Stimulated activated naive B cell treated with anti-CD40 and anti-IgM and Interleukin-4, amounts not matched to agents 10 μg/mL and 1 μg/mL and 100 μg/mL, for 72 hours (primary cell): ENCODE measurements around the gene TICRR.

Source experiments
- ATAC-seq, 2 donors: fragments of 150-1000 bp; cut with Tn5 transposase; replicated peaks; 2 replicates each; pipeline ENCODE4 v1.10.0; 2021; ENCODE audit warnings: moderate library complexity in 1 of 2
- DNase-seq: peaks from one replicate; pipeline ENCODE4 v3.0.0; 2021
- H3K27ac Mint-ChIP-seq: one replicate; pipeline ENCODE4 v1.8.0; 2022; ENCODE audit warnings: mild to moderate bottlenecking, mixed read lengths
- H3K27me3 Mint-ChIP-seq, 2 donors: one replicate each; pipeline ENCODE4 v1.8.0; 2022; ENCODE audit warnings: mixed read lengths in 2 of 2
- H3K36me3 Mint-ChIP-seq, 2 donors: one replicate each; pipeline ENCODE4 v1.8.0; 2022; ENCODE audit warnings: mixed read lengths in 2 of 2, mild to moderate bottlenecking in 1 of 2
- H3K4me1 Mint-ChIP-seq, 2 donors: one replicate each; pipeline ENCODE4 v1.8.0; 2022; ENCODE audit warnings: mixed read lengths in 2 of 2, mild to moderate bottlenecking in 1 of 2
- H3K4me3 Mint-ChIP-seq, 2 donors: one replicate each; pipeline ENCODE4 v1.8.0; 2022; ENCODE audit warnings: mild to moderate bottlenecking in 2 of 2, mixed read lengths in 2 of 2, moderate library complexity in 1 of 2
- H3K9me3 Mint-ChIP-seq, 2 donors: one replicate each; pipeline ENCODE4 v1.8.0; 2022; ENCODE audit warnings: mixed read lengths in 2 of 2, mild to moderate bottlenecking in 1 of 2

Gene TICRR

DNA sequence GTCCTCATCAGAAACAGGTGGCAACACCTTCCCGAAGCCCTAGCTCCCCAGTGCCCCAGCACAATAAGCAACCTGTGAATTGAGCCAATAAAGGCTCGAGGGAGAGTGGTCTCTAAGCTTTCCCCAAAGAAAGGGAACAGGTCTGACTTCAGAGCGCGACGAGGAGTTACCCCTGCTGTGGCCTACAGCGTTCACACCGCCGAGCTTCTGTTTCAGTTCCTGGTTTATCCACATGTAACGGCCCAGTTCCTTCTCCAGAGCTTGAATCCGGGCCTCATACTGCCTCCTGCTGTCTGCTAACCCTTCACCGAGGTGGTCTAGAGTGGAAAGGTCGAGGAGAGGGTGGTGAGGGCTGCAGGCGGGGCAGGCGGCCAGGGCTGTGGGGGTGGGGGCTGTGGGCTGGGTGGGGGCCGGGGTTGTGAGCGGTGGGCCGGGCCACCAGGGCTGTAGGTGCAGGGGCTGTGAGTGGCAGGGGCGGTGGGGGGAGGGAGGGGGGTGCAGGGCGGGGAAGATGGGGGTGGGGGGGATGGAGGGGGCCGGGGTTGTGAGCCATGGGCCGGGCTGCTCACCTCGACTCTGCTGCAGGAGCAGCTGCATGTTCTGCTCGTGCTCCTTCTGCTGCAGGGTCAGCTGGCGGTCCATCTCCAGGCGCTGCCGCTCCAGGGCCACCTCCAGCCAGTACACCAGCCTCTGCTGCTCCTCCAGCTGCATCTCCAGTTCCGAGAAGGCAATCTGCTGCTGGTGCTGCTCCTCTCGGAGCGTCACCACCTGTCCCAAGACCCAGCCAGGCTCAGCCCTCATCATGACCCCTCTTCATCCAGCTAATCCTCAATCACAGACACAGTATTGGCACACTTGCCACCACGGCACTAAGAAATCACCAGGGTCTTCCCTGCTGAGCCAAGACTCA, 53.8 kb downstream of the TICRR start:
- ATAC-seq (peak; percentile 35 to 44), DNase-seq (no peak)
- Mint-ChIP-seq H3K36me3 (peaks cover 14 to 19% of the 10 kb centered on the region in 2 donors), H3K27me3 (no peaks in the 10 kb centered on the region), H3K4me3 (peak overlapping the region in 1 of 2 donors; percentile 23), H3K9me3 (no peaks in the 10 kb centered on the region), H3K4me1 (peaks cover 5 to 16% of the 10 kb centered on the region in 2 donors), H3K27ac (no peak overlapping the region)

DNA sequence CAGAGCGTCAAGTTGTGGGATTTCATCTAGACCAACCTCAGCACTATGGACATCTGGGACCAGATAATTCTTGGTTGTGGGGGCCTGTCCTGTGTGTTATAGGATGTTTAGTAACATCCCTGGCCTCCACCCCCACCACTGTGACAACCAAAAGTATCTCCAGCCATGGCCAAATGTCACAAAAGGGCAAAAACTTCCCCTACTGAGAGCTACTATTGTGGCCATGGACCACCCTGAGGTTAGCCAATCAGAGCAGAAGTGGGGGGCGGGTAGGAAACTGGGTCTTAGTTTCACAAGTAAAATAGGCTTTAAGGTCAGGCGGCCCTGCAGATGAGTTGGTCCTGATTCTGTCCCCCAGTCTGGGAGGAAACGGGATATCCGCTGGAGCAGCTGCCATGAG, 54.6 kb downstream of the TICRR start:
- DNase-seq (no peak), ATAC-seq (peak; percentile 52 to 71)
- Mint-ChIP-seq H3K4me1 (peaks cover 5 to 16% of the 10 kb centered on the region in 2 donors), H3K27me3 (no peaks in the 10 kb centered on the region), H3K4me3 (peak overlapping the region in 1 of 2 donors; percentile 8), H3K9me3 (no peaks in the 10 kb centered on the region), H3K36me3 (peaks cover 13 to 14% of the 10 kb centered on the region in 2 donors), H3K27ac (no peak overlapping the region)

DNA sequence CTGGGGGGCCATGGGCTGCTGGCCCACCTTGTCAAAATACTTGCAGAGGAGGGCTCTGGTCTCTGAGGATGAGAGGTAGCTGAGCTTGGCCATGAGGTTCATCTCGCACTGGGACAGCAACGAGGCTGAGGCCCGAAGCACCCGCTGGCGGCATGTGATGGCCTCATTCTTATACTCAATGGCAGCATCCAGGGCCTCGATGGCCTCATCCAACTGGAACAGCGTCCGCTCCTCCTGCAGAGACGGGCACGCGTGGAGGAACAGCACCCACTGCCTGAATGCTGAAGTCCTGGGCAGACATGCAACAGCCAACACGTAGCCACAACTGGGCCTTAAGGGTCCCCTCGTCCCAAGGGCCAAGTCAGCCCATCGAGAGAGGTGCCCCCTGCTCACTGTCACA, 55.0 kb downstream of the TICRR start:
- Mint-ChIP-seq H3K36me3 (peaks cover 8 to 12% of the 10 kb centered on the region in 2 donors), H3K4me3 (no peak overlapping the region), H3K4me1 (peaks cover 5 to 16% of the 10 kb centered on the region in 2 donors), H3K27me3 (peaks cover 1 to 2% of the 10 kb centered on the region in 2 donors), H3K9me3 (peaks cover 0 to 1% of the 10 kb centered on the region in 2 donors), H3K27ac (no peak overlapping the region)
- DNase-seq (no peak), ATAC-seq (no peak)

DNA sequence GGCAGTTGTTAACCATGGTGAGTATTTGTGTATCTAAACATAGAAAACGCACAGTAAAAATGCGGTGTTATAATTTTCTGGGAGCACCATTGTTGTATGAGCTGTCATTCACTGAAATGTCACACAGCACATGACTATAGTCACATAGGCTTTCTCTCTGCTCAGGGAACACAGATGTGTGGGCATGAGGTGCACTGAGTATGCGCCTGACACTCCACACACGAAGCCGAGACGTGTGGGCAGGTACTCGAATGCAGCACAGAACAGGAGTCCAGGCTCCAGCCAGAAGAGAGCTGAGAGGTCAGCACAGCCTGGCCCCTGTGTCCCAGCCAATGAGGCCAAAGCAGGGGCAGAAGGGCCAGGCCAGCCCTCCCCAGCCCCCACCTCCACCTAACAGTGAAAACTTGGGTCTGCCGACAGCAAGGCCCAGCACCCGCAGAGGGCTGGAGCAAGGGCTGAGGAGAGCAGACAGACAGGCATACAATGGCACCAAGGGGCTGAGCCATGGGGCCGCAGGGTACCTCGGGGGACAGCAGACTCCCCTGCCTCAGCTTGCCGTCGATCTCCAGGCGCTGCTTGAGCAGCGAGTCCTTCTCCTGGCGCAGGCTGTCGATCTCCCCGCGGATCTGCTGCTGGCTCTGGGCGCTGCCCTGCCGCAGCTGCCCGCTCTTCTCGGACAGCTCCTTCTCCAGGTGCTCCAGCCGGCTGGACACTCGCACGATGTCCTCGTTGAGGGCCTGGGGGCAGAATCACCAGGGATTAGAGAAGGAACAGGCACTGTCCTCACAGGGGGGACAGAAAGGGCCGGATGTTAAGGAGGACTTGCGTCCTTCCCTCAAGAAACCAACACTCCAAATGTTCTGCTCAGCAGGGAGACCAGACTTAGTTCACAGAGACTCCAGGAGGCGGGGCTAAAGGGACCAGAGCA, 56.0 kb downstream of the TICRR start:
- ATAC-seq, result no peak
- H3K4me1 Mint-ChIP-seq, result peaks cover 5 to 16% of the 10 kb centered on the region in 2 donors

DNA sequence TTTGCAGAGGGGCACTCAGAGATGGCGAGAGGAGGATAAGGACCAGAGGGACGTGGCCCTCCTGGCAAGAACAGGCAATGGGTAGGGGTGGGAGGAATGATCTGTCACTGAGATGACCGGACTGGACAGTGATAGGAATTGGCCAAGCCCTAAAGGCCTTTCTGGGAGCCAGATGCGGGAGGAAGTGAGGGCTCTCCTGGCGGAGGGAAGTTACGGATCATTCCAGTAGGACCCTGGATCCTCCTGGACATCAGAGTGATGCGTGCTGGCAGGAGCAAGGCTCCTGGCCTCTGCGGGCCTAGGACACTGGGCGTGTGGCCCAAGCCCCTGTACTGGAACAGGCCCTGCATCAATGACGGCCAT, 56.6 kb downstream of the TICRR start:
- Mint-ChIP-seq H3K4me3 (no peak overlapping the region), H3K36me3 (peaks cover 6 to 12% of the 10 kb centered on the region in 2 donors)
- no peak for ATAC-seq

More for the DNA sequence above, 56.0 kb downstream of the TICRR start:
- peaks cover 3 to 5% of the 10 kb centered on the region in 2 donors for H3K27me3 Mint-ChIP-seq
- DNase-seq, result no peak
- no peak overlapping the region for H3K27ac Mint-ChIP-seq
- H3K36me3 Mint-ChIP-seq, result peaks cover 6 to 12% of the 10 kb centered on the region in 2 donors
- no peak overlapping the region for H3K4me3 Mint-ChIP-seq
- H3K9me3 Mint-ChIP-seq, result peaks cover 1 to 3% of the 10 kb centered on the region in 2 donors

DNA sequence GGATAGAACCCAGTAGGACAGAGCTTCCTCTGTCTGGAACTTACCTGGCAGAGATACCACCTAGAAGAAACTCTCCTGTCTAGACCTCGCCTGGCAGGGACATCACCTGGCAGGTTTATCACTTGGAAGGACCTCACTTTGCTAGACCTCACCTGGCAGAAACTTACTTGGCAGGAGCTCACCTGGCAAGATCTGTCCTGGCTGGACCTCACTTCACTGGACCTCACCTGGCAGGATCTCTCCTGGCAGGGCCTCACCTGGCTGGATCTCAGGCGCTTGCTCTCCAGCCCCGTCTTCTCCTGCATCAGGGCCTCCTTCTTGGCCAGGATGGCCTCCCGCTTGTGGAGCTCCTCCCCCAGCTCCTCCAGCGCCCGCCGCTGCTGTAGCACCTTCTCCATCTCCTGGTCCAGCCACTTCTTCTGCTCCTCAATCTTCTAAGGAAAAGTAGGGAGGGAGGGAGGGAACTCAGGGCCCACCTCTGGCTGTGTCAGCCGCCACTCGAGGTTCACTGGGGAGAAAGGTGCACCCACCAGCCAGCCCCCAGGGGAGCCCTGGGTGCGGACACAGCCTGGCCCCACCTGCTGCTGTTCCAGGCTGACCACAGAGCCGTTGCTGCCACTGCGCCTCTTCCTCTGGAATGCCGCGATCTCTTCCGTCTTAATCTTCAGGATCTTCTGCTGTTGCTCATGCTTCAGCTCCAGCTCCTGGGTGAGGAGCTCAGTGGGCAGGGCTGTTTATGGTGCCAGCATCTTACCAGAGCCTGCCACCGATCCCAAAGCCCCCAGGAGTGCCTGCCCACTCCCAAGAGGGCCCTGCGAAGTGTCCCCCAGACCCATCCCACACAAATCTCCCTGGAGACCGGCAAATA, 57.5 kb downstream of the TICRR start:
- Mint-ChIP-seq H3K4me1 (peaks cover 5 to 16% of the 10 kb centered on the region in 2 donors), H3K27ac (no peak overlapping the region), H3K36me3 (peaks cover 6 to 12% of the 10 kb centered on the region in 2 donors), H3K4me3 (no peak overlapping the region), H3K9me3 (peaks cover 1 to 3% of the 10 kb centered on the region in 2 donors), H3K27me3 (peaks cover 3 to 5% of the 10 kb centered on the region in 2 donors)
- DNase-seq, result no peak
- no peak for ATAC-seq

More for the DNA sequence above, 56.6 kb downstream of the TICRR start:
- Mint-ChIP-seq H3K27ac (no peak overlapping the region), H3K9me3 (peaks cover 1 to 3% of the 10 kb centered on the region in 2 donors), H3K4me1 (peaks cover 5 to 16% of the 10 kb centered on the region in 2 donors), H3K27me3 (peaks cover 3 to 5% of the 10 kb centered on the region in 2 donors)
- DNase-seq, result no peak

DNA sequence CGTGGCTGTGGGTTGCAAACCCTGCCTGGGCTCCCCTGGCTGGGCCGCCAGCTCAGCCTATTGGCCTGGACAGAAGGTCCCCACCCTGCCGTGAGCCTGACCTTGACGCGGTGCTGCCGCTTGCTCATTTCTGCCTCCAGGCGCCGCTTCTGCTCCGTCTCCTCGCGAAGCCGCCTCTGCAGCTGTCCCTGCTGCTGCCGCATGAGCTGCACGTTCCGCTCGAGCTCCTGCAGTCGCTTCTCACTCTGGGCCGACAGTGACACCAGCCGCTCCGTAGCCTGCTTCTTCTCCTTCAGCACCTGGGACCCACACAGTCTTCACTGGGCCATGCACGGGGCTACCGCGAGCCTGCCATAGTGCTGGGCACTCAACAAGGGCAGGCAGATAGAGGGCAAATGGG, 58.3 kb downstream of the TICRR start:
- peaks cover 6 to 9% of the 10 kb centered on the region in 2 donors for H3K36me3 Mint-ChIP-seq

DNA sequence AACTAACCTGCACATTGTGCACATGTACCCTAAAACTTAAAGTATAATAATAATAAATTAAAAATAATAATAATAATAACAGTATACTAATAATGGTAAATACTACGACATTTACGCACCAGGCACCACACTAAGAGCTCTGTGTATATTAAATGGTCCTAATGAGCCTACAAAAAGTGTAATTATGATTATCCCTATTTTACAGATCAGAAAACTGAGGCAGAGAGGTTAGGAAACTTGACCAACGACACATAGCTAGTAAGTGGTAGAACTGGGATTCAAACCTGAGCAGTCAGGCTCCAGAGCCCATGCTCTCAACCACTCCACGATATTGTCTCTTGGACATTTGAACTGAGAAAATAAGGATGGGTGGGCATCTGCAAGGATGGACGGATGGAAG, 65.0 kb downstream of the TICRR start:
- H3K36me3 Mint-ChIP-seq, result no peaks in the 10 kb centered on the region
- H3K27ac Mint-ChIP-seq, result no peak overlapping the region
- no peak overlapping the region for H3K4me3 Mint-ChIP-seq

More for the DNA sequence above, 58.3 kb downstream of the TICRR start:
- H3K9me3 Mint-ChIP-seq, result peaks cover 1 to 3% of the 10 kb centered on the region in 2 donors
- H3K27ac Mint-ChIP-seq, result no peak overlapping the region
- H3K27me3 Mint-ChIP-seq, result peaks cover 3 to 5% of the 10 kb centered on the region in 2 donors
- DNase-seq (no peak), ATAC-seq (no peak)
- H3K4me3 Mint-ChIP-seq, result no peak overlapping the region
- peaks cover 5 to 16% of the 10 kb centered on the region in 2 donors for H3K4me1 Mint-ChIP-seq

DNA sequence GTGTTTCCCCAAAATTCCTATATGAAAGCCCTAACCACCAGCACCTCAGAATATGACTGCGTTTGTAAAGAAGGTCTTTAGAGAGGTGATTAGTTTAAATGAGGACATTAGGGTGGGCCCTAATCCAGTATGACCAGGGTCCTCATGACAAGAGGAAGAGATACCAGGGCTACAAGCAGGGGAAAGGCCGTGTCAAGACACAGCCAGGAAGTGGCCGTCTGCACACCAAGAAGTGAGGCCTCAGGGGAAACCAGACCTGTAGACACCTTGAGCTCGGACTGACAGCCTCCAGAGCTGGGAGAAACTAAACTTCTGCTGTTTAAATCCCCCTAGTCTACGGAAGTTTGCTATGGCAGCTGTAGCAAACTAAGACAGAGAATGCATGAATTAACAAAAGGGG, 65.8 kb downstream of the TICRR start:
- DNase-seq (no peak), ATAC-seq (peak; percentile 58 to 61)
- Mint-ChIP-seq H3K36me3 (no peaks in the 10 kb centered on the region), H3K27ac (no peak overlapping the region), H3K4me3 (no peak overlapping the region), H3K27me3 (peaks cover 0 to 3% of the 10 kb centered on the region in 2 donors), H3K9me3 (no peaks in the 10 kb centered on the region), H3K4me1 (peaks cover 0 to 2% of the 10 kb centered on the region in 2 donors)

More for the DNA sequence above, 65.0 kb downstream of the TICRR start:
- Mint-ChIP-seq H3K9me3 (peaks cover 1 to 2% of the 10 kb centered on the region in 2 donors), H3K4me1 (peaks cover 0 to 2% of the 10 kb centered on the region in 2 donors), H3K27me3 (peaks cover 2 to 4% of the 10 kb centered on the region in 2 donors)
- ATAC-seq (no peak), DNase-seq (no peak)

DNA sequence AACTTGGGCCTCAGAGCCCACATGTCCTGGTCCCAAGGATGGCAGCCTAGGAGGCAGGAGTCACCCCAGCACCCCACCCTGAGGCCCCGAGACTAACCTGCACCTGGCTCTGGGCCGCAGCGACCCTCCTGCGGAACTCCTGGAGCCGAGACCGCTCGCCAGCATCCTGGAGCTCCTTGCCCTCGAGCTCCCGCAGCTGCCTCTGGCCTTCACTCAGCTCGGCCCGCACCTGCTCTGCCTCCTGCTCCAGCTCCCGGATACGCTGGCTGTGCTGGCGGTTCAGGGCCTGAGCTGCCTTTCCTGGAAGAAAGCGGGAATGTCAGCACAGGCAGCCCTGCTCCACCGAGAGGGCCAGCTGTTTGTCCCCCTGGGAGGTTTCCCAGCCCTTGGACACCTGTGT, 66.8 kb downstream of the TICRR start:
- no peaks in the 10 kb centered on the region for H3K9me3 Mint-ChIP-seq
- no peak for ATAC-seq
- H3K27ac Mint-ChIP-seq, result no peak overlapping the region
- H3K27me3 Mint-ChIP-seq, result peaks cover 3 to 7% of the 10 kb centered on the region in 2 donors
- no peak overlapping the region for H3K4me3 Mint-ChIP-seq
- H3K36me3 Mint-ChIP-seq, result no peaks in the 10 kb centered on the region
- no peak for DNase-seq
- H3K4me1 Mint-ChIP-seq, result peaks cover 4% of the 10 kb centered on the region in 2 donors

DNA sequence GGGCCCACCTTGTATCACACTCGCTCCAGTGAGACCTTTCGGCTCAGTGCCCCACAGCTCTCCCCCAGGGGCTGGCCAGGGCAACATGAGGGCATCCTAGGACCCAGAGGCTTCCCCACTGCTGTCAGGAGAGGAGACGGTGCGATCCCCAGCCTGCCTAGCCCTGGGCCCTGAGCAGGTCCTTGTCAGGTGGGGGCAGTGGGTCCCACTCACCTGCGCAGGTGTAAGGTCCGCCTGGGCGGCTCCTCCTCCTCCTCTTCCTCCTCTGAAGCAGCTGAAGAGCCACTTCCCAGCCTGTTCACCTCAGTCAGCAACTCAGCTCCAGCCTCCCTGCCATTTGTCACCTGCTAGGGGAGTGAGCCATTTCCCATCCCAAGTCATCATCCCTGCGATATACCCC, 70.4 kb downstream of the TICRR start:
- no peak overlapping the region for H3K27ac Mint-ChIP-seq
- no peak overlapping the region for H3K4me3 Mint-ChIP-seq
- no peak for DNase-seq
- no peaks in the 10 kb centered on the region for H3K9me3 Mint-ChIP-seq
- H3K4me1 Mint-ChIP-seq, result peaks cover 8 to 9% of the 10 kb centered on the region in 2 donors
- peaks cover 7% of the 10 kb centered on the region in 2 donors for H3K27me3 Mint-ChIP-seq
- no peaks in the 10 kb centered on the region for H3K36me3 Mint-ChIP-seq
- no peak for ATAC-seq

DNA sequence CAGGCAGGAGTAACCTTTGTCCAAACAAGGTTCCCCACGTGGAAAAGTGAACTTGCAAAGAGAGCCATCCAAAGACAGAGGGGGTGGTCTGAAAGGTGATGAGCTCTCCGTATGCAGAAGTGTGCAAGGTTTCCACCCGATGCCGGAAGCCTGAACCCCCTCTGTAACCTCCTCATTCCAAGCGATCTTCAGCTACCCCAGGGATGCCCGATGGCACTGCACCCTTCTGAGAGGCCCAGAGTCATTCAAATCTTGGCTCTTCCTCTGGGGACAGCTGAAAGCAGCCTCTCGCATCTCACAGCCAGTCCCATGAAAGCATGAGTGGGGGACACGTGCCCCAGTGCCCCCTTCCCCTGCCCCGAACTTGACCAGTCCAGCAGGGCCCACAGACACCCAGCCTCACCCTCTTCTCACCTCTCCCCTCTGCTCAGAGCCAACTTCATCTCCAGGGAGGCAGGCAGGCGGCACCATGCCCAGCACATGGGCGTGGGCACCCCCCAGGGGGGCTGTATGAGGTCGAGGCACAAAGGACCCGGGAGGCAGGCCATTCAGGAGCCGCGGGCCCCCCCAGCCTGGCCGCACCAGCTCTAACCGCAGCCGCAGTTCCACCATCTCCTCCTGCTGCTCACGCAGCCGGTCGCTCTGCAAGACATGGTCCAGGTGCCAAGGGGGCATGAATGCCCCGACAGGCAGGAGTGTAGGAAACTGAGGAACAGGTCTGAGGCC, 71.3 kb downstream of the TICRR start:
- Mint-ChIP-seq H3K4me1 (peaks cover 6 to 9% of the 10 kb centered on the region in 2 donors), H3K9me3 (no peaks in the 10 kb centered on the region), H3K4me3 (no peak overlapping the region), H3K27ac (no peak overlapping the region), H3K27me3 (peaks cover 7% of the 10 kb centered on the region in 2 donors), H3K36me3 (no peaks in the 10 kb centered on the region)
- DNase-seq, result no peak
- peak; percentile 10 to 12 for ATAC-seq
